Ovary (tissue), 9 donors: Measurements from ENCODE around the gene KDM2B. TPM values are rescaled to one million over a fixed set of nuclear protein-coding genes. Genes with fewer than 3 reads are reported as not detected.

Source experiments
- DNase-seq, 5 donors: peaks; one replicate each; pipeline ENCODE4 v3.0.0-alpha.2; 2019 to 2020
- H3K27ac ChIP-seq, 2 donors: fragments of 200-600 bp; one replicate each; pipeline versions ENCODE4 v1.5.1 to v1.8.0; 2019 to 2022
- H3K27me3 ChIP-seq: fragments of 200-600 bp; one replicate; pipeline ENCODE4 v1.8.0; 2022
- H3K36me3 ChIP-seq: fragments of 200-600 bp; sonication (generic); one replicate; pipeline ENCODE4 v1.5.1; 2019
- H3K4me1 ChIP-seq: one replicate; pipeline ENCODE4 v1.8.1; 2013; ENCODE audit warnings: mild to moderate bottlenecking, moderate library complexity; ENCODE audit not compliant: insufficient read depth
- H3K4me3 ChIP-seq: fragments of 200-600 bp; sonication (generic); one replicate; pipeline ENCODE4 v1.5.1; 2017
- H3K9me3 ChIP-seq, 2 donors: fragments of 200-600 bp in 1 of 2; sonication (generic) in 1 of 2; one replicate each; pipeline versions ENCODE4 v1.5.1 to v1.8.1; 2013 to 2019; ENCODE audit warnings: mild to moderate bottlenecking in 1 of 2, moderate library complexity in 1 of 2
- CTCF ChIP-seq, 3 donors: fragments of 450-650 bp in 2 of 3; fragments of 200-600 bp in 1 of 3; IDR thresholded peaks; one replicate each; pipeline versions ENCODE4 v1.5.1 to v1.8.0; 2016 to 2022; ENCODE audit warnings: antibody characterized with exemption in 3 of 3, mild to moderate bottlenecking in 1 of 3
- EP300 ChIP-seq: sonication (generic); formaldehyde crosslinking; IDR thresholded peaks from one replicate; pipeline ENCODE4 v1.6.1; 2017; ENCODE audit warnings: antibody characterized with exemption
- POLR2A ChIP-seq: fragments of 450-650 bp; IDR thresholded peaks from one replicate; pipeline ENCODE4 v1.6.1; 2017; ENCODE audit warnings: antibody characterized with exemption, mild to moderate bottlenecking, moderate library complexity
- WGBS, 3 donors: extraction: QIAGEN DNeasy Blood & Tissue Kit in 1 of 3; methylation state at CpG; one replicate each; pipeline versions ENCODE4 v1.1.5 to v1.1.7; 2013 to 2017; 5-methylcytosine and 5-hydroxymethylcytosine counted together
- intact Hi-C, 4 donors: fragments of 100-400 bp; cut with DNase I; formaldehyde crosslinking; loops; one replicate each; pipeline versions ENCODE4 v1.11.0 to v1.15.1; 2022 to 2023
- polyA plus RNA-seq, 2 donors: library from polyadenylated mRNA; stranded (reverse); fragments of 200-250 nt in 1 of 2; fragments of 350-450 nt in 1 of 2; fragmentation: Illumina TruSeq in 1 of 2; extraction: RNeasy Lipid Tissue Mini Kit (QIAGEN cat#74804) in 1 of 2; gene quantifications; one replicate each; pipeline ENCODE4 v1.2.3, GENCODE V29; 2013 to 2014
- total RNA-seq, 7 donors: library from RNA; depleted of rRNA in 2 of 7; stranded (reverse); fragments of >200 nt in 2 of 7; fragmentation: NEBNext Ultra II Directional in 3 of 7; extraction: Animal tissue kit (Norgen Biotek cat#: 25700) in 3 of 7; gene quantifications; one replicate each; pipeline versions ENCODE4 v1.1.0 to v1.2.4, GENCODE V29; 2016 to 2023
- donor health status: DM: no; HTN: no; CAD: no; lungs with moderate emphysema.
- donor health status: DM: no; HTN: no; CAD: no.
- donor health status: Bipolar disorder and iron deficiency.
- donor health status: DM: yes; HTN: yes; CAD: no.
- donor health status: DM: no; HTN: no; CAD: no.
- donor health status: DM: yes; HTN: yes; CAD: no.

The KDM2B gene
- total and polyA plus RNA-seq, 9 donors = 13.2 to 33.6 (median 23.4) TPM

DNA sequence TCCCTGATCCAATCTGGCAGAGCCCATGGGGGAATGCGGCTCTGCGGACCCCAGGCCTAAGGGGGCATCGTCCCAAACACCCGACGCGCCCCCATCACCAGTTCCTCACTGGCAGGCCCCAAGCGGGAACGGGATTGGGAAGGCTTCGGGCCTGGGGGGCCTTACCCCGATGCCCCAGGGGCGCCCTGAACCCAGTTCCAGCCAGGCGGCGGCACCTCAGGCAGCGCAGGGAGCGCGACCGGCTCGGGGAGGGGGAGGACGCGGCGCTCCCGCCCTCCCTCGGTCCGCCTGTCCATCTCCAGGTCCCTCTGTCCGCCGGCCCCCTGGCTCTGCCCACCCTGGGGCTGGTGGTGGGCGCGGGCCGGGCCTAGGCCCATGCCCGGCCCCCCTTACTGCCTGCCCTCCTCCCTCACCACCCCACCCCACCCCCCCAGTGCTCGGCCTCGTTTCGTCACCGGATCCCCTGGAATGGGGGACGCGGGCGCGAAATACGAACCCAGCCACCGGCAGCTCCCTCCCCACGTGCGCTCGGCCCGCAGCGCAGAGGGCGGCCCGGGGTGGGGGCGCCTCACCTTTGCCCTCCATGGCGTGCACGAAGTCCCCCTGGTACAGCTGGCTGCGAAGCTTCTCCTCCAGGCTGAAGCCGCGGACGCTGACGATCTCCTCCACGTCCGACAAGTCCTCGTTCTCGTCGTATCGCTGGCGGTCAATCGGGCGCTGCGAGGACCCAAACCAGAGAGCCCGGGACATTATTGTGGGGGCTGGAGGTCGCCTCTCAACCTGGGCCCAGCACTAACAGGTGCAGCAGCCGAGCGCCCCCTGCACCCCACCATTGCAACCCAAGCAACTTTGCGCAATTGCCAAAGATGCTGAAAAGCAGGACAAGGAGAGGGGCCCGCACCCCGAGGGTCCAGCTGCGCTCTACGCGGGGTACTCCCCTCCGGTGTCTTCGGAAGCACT lies 2.3 kb downstream of the KDM2B start:
- peak overlapping the region; percentile 43 for H3K4me3 ChIP-seq
- intact Hi-C loops = loop anchor here in 1 of 4 donors (2.0 to 5.0 kb wide), 2 partner anchors 40 to 49 kb away; partner anchors contain the start of gene ORAI1
- H3K4me1 ChIP-seq = peaks cover 13% of the 10 kb centered on the region
- H3K27me3 ChIP-seq = no peaks in the 10 kb centered on the region
- H3K36me3 ChIP-seq = no peaks in the 10 kb centered on the region
- H3K27ac ChIP-seq = peak overlapping the region; percentile 46 to 81
- WGBS, 3 donors = 6 to 16% (median 7%) methylated on average over 52 to 77 of the region's 77 CpGs
- no peak for TF ChIP-seq POLR2A
- TF ChIP-seq EP300 = no peak
- TF ChIP-seq CTCF (IDR thresholded peaks at IDR 0.05) = no peak
- H3K9me3 ChIP-seq = no peaks in the 10 kb centered on the region
- DNase-seq = peak; percentile 55 to 70 (median 60)

DNA sequence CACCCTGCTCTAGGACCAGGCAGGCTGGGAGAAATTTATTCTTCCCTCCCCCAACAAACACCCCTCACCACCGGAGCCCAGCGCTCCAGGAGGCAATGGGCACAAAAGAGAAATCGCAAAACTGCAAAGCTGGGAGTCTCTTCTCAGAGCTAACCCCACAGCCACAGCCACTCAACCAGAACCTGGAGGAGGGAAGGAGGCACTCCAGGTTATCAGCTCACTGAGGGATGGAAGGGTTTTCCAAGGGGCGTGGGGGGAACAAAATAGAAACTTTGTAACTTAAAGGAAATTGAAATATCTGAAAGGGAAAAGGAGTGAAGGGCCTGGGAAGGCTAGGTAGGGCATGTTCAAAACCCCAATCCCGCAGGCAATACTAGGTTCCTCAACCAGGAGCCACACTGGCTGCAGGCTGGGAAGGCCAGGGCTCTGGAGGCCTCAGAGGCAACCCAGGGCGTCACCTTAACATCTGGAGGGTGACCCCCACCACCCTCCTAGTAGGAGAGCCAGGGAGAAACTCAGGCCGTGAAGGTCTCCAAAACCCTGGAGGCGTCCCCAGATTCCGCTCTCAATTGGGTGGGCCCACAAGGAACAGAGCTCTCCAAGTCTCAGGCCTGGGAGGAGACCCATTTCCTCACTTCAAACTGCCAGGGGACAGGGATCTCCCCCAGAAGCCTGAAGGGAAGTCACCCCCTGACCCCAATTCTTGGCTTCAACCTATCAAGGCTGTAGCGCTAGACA lies 3.2 kb downstream of the KDM2B start:
- intact Hi-C loops = loop anchor here in 1 of 4 donors (2.0 to 5.0 kb wide), 2 partner anchors 39 to 50 kb away; partner anchors contain the start of gene ORAI1

DNA sequence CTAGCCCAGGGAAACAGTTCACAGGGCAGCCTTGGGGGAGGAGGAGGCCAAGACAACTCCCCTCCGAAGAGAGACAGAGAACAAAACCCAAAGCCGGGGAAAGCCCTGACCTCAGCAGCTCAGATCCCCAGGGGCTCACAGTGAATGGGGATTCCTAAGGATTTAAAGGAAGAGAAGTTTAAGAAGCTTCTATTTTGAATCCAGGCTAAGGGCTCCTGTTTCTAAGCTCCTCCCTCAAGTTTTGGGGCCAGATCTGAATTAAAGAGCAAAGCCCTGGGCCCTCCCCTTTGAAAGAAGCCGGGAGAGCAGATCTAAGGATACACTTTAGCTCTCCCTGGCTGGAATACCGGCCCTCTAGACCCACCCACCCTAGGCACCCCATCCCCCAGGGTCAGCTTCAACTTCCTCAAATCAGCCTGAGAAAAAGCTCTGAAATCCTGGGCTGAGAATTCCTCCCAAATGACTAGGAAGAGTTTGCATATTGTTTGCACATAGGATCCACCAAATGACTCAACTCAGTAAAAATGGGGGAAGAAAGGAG lies 3.9 kb downstream of the KDM2B start:
- intact Hi-C loops = loop anchor here in 1 of 4 donors (5.0 kb wide), 1 partner anchor 50 kb away; the partner anchor contains the start of gene ORAI1
- TF ChIP-seq EP300 (no peak), CTCF (IDR thresholded peaks at IDR 0.05) (no peak), POLR2A (no peak)
- peak in 3 of 5 donors; percentile 27 to 54 (median 45) for DNase-seq
- Histone ChIP-seq H3K36me3 (no peaks in the 10 kb centered on the region), H3K27me3 (no peaks in the 10 kb centered on the region), H3K4me1 (peaks cover 11% of the 10 kb centered on the region), H3K9me3 (no peaks in the 10 kb centered on the region), H3K4me3 (no peak overlapping the region), H3K27ac (peak overlapping the region; percentile 4 to 81)
- 3 to 7% (median 6%) methylated on average over 4 of the region's 4 CpGs for WGBS, 3 donors

More for the DNA sequence above, 3.2 kb downstream of the KDM2B start:
- TF ChIP-seq CTCF (IDR thresholded peaks at IDR 0.05) (no peak), POLR2A (no peak), EP300 (no peak)
- DNase-seq = peak in 4 of 5 donors; percentile 36 to 44 (median 37)
- Histone ChIP-seq H3K4me3 (peak overlapping the region; percentile 43), H3K27me3 (no peaks in the 10 kb centered on the region), H3K4me1 (peaks cover 11% of the 10 kb centered on the region), H3K36me3 (no peaks in the 10 kb centered on the region), H3K27ac (peak overlapping the region; percentile 46 to 81), H3K9me3 (no peaks in the 10 kb centered on the region)
- 74 to 81% (median 81%) methylated on average over 6 to 10 of the region's 10 CpGs for WGBS, 3 donors
